ENCODE results near the gene PRDM13. TPM values are rescaled to one million over a fixed set of nuclear protein-coding genes. Genes with fewer than 3 reads are reported as not detected.
A peak's percentile ranks its signal among the peaks of the same experiment; 100 is the strongest.

The PRDM13 gene
- under 1 TPM in 1 of 3 donors, not detected in 2; 0.13 TPM for total RNA-seq

GRCh38 chr6:99606656-99607415 lies at the start of gene PRDM13:
Gene PRDM13 (plus strand): TSS chr6:99606833. CDS start chr6:99607035, 202 bp downstream.
- H3K9me3 Mint-ChIP-seq, result no peaks in the 10 kb centered on the region
- ATAC-seq (no peak), DNase-seq (no peak)
- peaks cover 89% of the 10 kb centered on the region for H3K27me3 Mint-ChIP-seq (ENCODE audit: low read depth)
- no peak within 1 kb of the TSS for H3K4me3 Mint-ChIP-seq
- H3K4me1 Mint-ChIP-seq (ENCODE audit: low read depth), result peaks cover 51% of the 10 kb centered on the region
- peaks cover 2% of the 10 kb centered on the region for H3K36me3 Mint-ChIP-seq (ENCODE audit: insufficient read depth)

- Mint-ChIP-seq H3K36me3 (ENCODE audit: insufficient read depth) (peaks cover 34% of the 10 kb centered on the region), H3K27me3 (ENCODE audit: low read depth) (no peaks in the 10 kb centered on the region), H3K4me3 (no peak overlapping the region)
Measured at GRCh38 chr6:99559057-99559456, 47.6 kb upstream of the PRDM13 start.

GRCh38 chr6:99560668-99561067 lies 46.0 kb upstream of the PRDM13 start:
- ATAC-seq (no peak), DNase-seq (no peak)
- Mint-ChIP-seq H3K4me1 (ENCODE audit: low read depth) (peaks cover 8% of the 10 kb centered on the region), H3K36me3 (ENCODE audit: insufficient read depth) (peaks cover 23% of the 10 kb centered on the region), H3K27me3 (ENCODE audit: low read depth) (no peaks in the 10 kb centered on the region), H3K9me3 (no peaks in the 10 kb centered on the region), H3K4me3 (no peak overlapping the region)

More at GRCh38 chr6:99559057-99559456, 47.6 kb upstream of the PRDM13 start:
- Mint-ChIP-seq H3K9me3 (no peaks in the 10 kb centered on the region), H3K4me1 (ENCODE audit: low read depth) (peaks cover 5% of the 10 kb centered on the region)
- DNase-seq (no peak), ATAC-seq (no peak)

GRCh38 chr6:99563056-99563723 lies 43.4 kb upstream of the PRDM13 start:
- Mint-ChIP-seq H3K4me1 (ENCODE audit: low read depth) (peaks cover 21% of the 10 kb centered on the region), H3K36me3 (ENCODE audit: insufficient read depth) (peaks cover 6% of the 10 kb centered on the region), H3K27me3 (ENCODE audit: low read depth) (no peaks in the 10 kb centered on the region), H3K9me3 (no peaks in the 10 kb centered on the region), H3K4me3 (no peak overlapping the region)
- DNase-seq (no peak), ATAC-seq (no peak)

- DNase-seq (peak; percentile 84), ATAC-seq (peak; percentile 97 to 99)
- H3K4me3 Mint-ChIP-seq, result peak within 1 kb of the TSS; percentile 100
- no peaks in the 10 kb centered on the region for H3K36me3 Mint-ChIP-seq (ENCODE audit: insufficient read depth)
- peaks cover 28% of the 10 kb centered on the region for H3K4me1 Mint-ChIP-seq (ENCODE audit: low read depth)
- H3K27me3 Mint-ChIP-seq (ENCODE audit: low read depth), result no peaks in the 10 kb centered on the region
- no peaks in the 10 kb centered on the region for H3K9me3 Mint-ChIP-seq
Measured at GRCh38 chr6:99568103-99568933, 38.3 kb upstream of the PRDM13 start, which contains the start of gene CCNC. Gene CCNC (minus strand): TSS chr6:99568660. CDS start chr6:99568527, 133 bp downstream.

- Mint-ChIP-seq H3K36me3 (ENCODE audit: insufficient read depth) (no peaks in the 10 kb centered on the region), H3K9me3 (no peaks in the 10 kb centered on the region), H3K27me3 (ENCODE audit: low read depth) (peaks cover 9% of the 10 kb centered on the region), H3K4me3 (no peak overlapping the region), H3K4me1 (ENCODE audit: low read depth) (peaks cover 5% of the 10 kb centered on the region)
- no peak for DNase-seq
- ATAC-seq, result no peak
Measured at GRCh38 chr6:99573980-99574617, 32.5 kb upstream of the PRDM13 start.

- ATAC-seq (no peak), DNase-seq (no peak)
- Mint-ChIP-seq H3K4me3 (no peak overlapping the region), H3K36me3 (ENCODE audit: insufficient read depth) (no peaks in the 10 kb centered on the region), H3K4me1 (ENCODE audit: low read depth) (peaks cover 5% of the 10 kb centered on the region), H3K27me3 (ENCODE audit: low read depth) (peaks cover 21% of the 10 kb centered on the region), H3K9me3 (no peaks in the 10 kb centered on the region)
Measured at GRCh38 chr6:99575544-99576227, 30.9 kb upstream of the PRDM13 start.

- Mint-ChIP-seq H3K4me1 (ENCODE audit: low read depth) (no peaks in the 10 kb centered on the region), H3K27me3 (ENCODE audit: low read depth) (peaks cover 41% of the 10 kb centered on the region)
Measured at GRCh38 chr6:99579781-99580180, 26.9 kb upstream of the PRDM13 start.

GRCh38 chr6:99587792-99588191 lies 18.8 kb upstream of the PRDM13 start:
- H3K36me3 Mint-ChIP-seq (ENCODE audit: insufficient read depth), result no peaks in the 10 kb centered on the region
- DNase-seq (no peak), ATAC-seq (no peak)
- H3K4me3 Mint-ChIP-seq, result peak overlapping the region; percentile 17
- H3K4me1 Mint-ChIP-seq (ENCODE audit: low read depth), result peaks cover 27% of the 10 kb centered on the region
- no peaks in the 10 kb centered on the region for H3K9me3 Mint-ChIP-seq
- peaks cover 58% of the 10 kb centered on the region for H3K27me3 Mint-ChIP-seq (ENCODE audit: low read depth)

More at GRCh38 chr6:99579781-99580180, 26.9 kb upstream of the PRDM13 start:
- no peak for DNase-seq
- no peaks in the 10 kb centered on the region for H3K36me3 Mint-ChIP-seq (ENCODE audit: insufficient read depth)
- H3K4me3 Mint-ChIP-seq, result no peak overlapping the region
- no peaks in the 10 kb centered on the region for H3K9me3 Mint-ChIP-seq
- no peak for ATAC-seq

- ATAC-seq, result peak; percentile 92 to 95
- H3K9me3 Mint-ChIP-seq, result no peaks in the 10 kb centered on the region
- peaks cover 27% of the 10 kb centered on the region for H3K4me1 Mint-ChIP-seq (ENCODE audit: low read depth)
- peaks cover 58% of the 10 kb centered on the region for H3K27me3 Mint-ChIP-seq (ENCODE audit: low read depth)
- no peaks in the 10 kb centered on the region for H3K36me3 Mint-ChIP-seq (ENCODE audit: insufficient read depth)
- peak; percentile 66 for DNase-seq
- H3K4me3 Mint-ChIP-seq, result peak overlapping the region; percentile 86
Measured at GRCh38 chr6:99588618-99589289, 17.9 kb upstream of the PRDM13 start.

- peak; percentile 12 to 16 for ATAC-seq
- DNase-seq, result no peak
- Mint-ChIP-seq H3K9me3 (no peaks in the 10 kb centered on the region), H3K4me1 (ENCODE audit: low read depth) (peaks cover 27% of the 10 kb centered on the region), H3K4me3 (peak overlapping the region; percentile 86), H3K27me3 (ENCODE audit: low read depth) (peaks cover 64% of the 10 kb centered on the region), H3K36me3 (ENCODE audit: insufficient read depth) (no peaks in the 10 kb centered on the region)
Measured at GRCh38 chr6:99589290-99589672, 17.4 kb upstream of the PRDM13 start.

GRCh38 chr6:99589907-99590493 lies 16.6 kb upstream of the PRDM13 start:
- DNase-seq (no peak), ATAC-seq (no peak)
- Mint-ChIP-seq H3K27me3 (ENCODE audit: low read depth) (peaks cover 68% of the 10 kb centered on the region), H3K4me3 (peak overlapping the region; percentile 86), H3K9me3 (no peaks in the 10 kb centered on the region), H3K36me3 (ENCODE audit: insufficient read depth) (no peaks in the 10 kb centered on the region), H3K4me1 (ENCODE audit: low read depth) (peaks cover 27% of the 10 kb centered on the region)

Measured in activated T-cell treated with anti-CD3 and anti-CD28 coated beads, Interleukin-2, amount 50 U/mL, for 4 hours (primary cell).